ENCODE measurements around the gene VRK3. TPM values are rescaled to one million over a fixed set of nuclear protein-coding genes. Genes with fewer than 3 reads are reported as not detected.
"Not testable (repeated sequence)": the region's sequence is repeated elsewhere in the genome, so short reads cannot be mapped to it uniquely, and the experiment has no call there.

Gene VRK3
- total RNA-seq, 1 donor from 2014 or later = 27.6 TPM

DNA sequence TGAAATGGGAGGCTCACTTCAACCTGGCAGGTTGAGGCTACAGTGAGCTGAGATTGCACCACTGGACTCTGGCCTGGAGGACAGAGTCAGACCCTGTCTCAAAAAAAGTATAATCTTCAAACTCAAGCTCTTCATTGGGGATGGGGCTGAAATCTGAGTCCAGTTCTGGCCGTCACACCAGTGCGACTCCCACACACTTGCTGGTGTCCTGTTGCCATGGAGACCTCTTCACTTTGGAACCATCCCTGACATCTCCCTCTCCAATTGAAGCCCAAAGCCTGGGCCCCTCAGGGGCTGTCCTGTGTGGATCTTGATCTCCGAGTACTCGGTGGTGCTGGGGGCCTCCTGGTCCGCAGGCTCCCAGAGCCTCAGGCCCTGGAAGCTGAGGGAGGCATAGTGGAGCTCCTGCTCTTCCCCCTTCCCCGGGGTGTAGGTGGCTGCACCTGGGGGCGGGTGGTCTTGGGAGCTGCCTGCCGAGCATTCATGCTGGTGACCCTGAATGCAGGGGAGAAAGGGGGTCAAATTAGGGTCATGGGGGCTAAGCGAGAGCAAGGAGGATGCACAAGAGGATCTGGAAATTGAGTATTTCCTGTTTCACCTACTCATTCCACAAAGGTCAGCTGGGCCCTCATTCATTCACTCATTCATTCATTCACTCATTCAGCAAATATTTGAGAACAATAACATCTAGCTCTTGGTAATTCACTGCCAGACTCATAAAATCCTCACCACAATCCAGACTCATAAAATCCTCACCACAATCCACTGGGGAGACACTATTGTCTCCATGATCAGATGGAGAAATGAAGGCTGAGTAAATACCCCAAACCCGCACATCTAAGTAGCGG is 75.2 kb downstream of the VRK3 start:
- H3K9me3 ChIP-seq = no peaks in the 10 kb centered on the region
- H3K4me1 ChIP-seq = peaks cover 10 to 21% of the 10 kb centered on the region in 2 donors
- H3K36me3 ChIP-seq = no peaks in the 10 kb centered on the region
- no peak overlapping the region for H3K4me3 ChIP-seq
- DNase-seq (ENCODE audit: low spot score in 2 of 2) = no peak
- intact Hi-C loops (cut with DNase I) = no loop called here
- TF ChIP-seq, protein P1, sequence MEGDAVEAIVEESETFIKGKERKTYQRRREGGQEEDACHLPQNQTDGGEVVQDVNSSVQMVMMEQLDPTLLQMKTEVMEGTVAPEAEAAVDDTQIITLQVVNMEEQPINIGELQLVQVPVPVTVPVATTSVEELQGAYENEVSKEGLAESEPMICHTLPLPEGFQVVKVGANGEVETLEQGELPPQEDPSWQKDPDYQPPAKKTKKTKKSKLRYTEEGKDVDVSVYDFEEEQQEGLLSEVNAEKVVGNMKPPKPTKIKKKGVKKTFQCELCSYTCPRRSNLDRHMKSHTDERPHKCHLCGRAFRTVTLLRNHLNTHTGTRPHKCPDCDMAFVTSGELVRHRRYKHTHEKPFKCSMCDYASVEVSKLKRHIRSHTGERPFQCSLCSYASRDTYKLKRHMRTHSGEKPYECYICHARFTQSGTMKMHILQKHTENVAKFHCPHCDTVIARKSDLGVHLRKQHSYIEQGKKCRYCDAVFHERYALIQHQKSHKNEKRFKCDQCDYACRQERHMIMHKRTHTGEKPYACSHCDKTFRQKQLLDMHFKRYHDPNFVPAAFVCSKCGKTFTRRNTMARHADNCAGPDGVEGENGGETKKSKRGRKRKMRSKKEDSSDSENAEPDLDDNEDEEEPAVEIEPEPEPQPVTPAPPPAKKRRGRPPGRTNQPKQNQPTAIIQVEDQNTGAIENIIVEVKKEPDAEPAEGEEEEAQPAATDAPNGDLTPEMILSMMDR (IDR thresholded peaks at IDR 0.05) = no peak
- H3K27me3 ChIP-seq = no peaks in the 10 kb centered on the region
- H3K27ac ChIP-seq = no peak overlapping the region

DNA sequence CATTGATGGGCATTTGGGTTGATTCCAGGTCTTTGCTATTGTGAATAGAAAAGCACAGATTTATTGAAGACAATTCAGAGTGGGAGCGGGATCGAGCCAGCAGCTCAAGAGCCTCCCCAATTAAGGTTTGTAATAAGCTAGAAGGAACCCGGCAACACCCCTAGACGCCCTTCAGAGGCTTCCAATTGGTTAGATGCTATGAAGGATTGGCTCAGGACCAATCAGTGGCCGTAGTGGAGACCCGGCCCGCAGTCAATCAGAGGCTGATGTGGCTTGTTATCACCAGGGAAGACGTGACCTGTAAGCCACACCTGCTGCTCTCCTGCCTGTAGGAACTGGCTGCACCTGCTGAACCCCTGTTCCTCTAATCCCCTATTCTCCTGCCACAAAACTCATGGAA is 78.8 kb downstream of the VRK3 start:
- no peaks in the 10 kb centered on the region for H3K9me3 ChIP-seq
- TF ChIP-seq, protein P1 (IDR thresholded peaks at IDR 0.05) = no peak
- H3K27ac ChIP-seq = no peak overlapping the region
- H3K36me3 ChIP-seq = no peaks in the 10 kb centered on the region
- DNase-seq (ENCODE audit: low spot score in 2 of 2) = no peak
- H3K4me1 ChIP-seq = no peaks in the 10 kb centered on the region
- no peaks in the 10 kb centered on the region for H3K27me3 ChIP-seq
- no peak overlapping the region for H3K4me3 ChIP-seq
- intact Hi-C loops (cut with DNase I) = no loop called here

DNA sequence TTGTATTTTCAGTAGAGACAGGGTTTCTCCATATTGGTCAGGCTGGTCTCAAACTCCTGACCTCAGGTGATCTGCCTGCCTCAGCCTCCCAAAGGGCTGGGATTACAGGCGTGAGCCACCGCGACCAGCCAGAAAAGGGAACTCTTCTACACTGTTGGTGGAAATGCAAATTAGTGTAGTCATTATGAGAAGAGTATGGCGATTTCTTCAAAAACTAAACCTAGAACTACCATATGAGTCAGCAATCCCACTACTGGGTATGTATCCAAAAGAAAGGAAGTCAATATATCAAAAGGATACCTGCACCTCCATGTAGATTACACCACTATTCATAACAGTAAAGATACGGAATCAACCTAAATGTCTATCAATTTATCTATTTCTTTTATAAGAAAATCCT is 80.6 kb downstream of the VRK3 start:
- H3K9me3 ChIP-seq; H3K27ac ChIP-seq; H3K4me1 ChIP-seq; H3K4me3 ChIP-seq; H3K36me3 ChIP-seq; intact Hi-C loops (cut with DNase I); H3K27me3 ChIP-seq; DNase-seq (ENCODE audit: low spot score in 2 of 2): not testable (repeated sequence)

DNA sequence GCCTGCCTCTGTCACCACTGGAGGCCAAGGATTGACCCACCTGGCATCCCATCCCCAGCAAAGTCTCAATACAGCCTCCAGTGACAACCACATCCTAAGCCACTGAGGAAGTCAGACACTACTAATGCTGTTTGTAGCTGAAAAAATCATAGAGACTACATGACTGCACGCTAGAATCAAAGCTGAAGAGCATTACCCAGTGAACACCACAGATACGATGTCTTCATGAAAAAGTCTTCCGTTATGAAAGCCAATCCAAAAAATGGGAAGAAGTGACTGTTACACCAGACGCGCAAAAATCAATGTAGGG is 84.7 kb downstream of the VRK3 start:
- H3K4me1 ChIP-seq = peaks cover 0 to 3% of the 10 kb centered on the region in 2 donors
- H3K9me3 ChIP-seq = no peaks in the 10 kb centered on the region
- DNase-seq (ENCODE audit: low spot score in 2 of 2) = no peak
- TF ChIP-seq, protein P1 (IDR thresholded peaks at IDR 0.05) = no peak
- H3K27me3 ChIP-seq = no peaks in the 10 kb centered on the region
- intact Hi-C loops (cut with DNase I) = no loop called here
- no peaks in the 10 kb centered on the region for H3K36me3 ChIP-seq
- no peak overlapping the region for H3K27ac ChIP-seq
- no peak overlapping the region for H3K4me3 ChIP-seq

DNA sequence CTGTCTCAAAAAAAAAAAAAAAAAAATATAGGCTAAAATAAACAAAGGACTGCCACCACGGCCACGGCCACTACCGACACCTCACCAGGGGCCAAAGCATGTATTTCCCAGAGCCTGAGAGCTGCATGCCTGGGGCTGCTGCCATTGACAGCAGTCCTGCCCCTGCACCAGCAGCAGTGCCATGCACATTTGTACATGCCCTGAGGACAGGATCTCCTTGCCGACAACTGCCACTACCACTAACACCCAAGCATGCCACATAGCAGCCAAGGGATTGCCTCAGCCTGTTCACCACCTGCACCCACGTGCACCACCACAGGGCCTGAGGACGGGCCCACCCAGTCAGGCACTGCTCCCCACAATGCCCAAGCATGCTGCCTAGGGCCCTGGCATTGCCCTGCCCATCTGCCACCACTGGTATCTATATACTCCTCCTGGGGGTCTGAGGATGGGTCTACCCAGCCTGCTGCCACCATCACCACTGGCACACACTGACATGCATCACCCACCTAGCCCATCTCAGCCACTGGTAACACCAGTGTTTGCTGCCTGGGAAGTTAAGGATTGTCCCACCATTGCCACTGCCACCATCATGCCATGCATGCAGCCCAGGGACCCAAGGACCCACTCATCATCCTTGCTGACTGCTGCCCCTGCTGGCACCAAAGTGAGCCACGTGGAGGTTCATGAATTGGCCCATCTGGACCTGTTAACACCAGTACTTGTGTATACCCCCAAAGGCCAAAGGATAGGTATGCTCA is 85.3 kb downstream of the VRK3 start:
- Histone ChIP-seq H3K27ac (no peak overlapping the region), H3K4me1 (peaks cover 0 to 3% of the 10 kb centered on the region in 2 donors), H3K27me3 (no peaks in the 10 kb centered on the region), H3K4me3 (no peak overlapping the region), H3K9me3 (no peaks in the 10 kb centered on the region), H3K36me3 (no peaks in the 10 kb centered on the region)
- intact Hi-C loops (cut with DNase I) = no loop called here
- no peak for DNase-seq (ENCODE audit: low spot score in 2 of 2)
- TF ChIP-seq, protein P1 (IDR thresholded peaks at IDR 0.05) = no peak

DNA sequence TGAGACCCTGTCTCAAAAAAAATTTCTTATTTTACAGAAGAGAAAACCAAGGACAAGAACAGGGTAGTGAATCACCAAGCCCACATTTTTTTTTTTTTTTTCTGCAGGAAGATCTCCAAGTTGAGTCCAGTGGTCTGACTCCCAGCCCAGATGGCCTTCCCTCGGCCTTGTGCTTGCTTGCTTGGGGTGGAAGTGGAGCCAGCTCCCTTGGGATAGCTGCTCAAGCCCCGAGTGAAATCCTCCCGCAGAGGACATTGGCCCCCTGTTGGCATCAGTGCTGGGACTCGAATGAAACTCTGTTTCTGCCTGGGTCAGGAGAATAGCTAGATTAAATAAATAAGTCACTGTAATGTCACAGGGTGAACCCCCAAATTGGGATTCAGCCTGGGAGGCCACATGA is 86.5 kb downstream of the VRK3 start:
- intact Hi-C loops (cut with DNase I) = no loop called here
- H3K27ac ChIP-seq = no peak overlapping the region

More for the DNA sequence above, 86.5 kb downstream of the VRK3 start:
- Histone ChIP-seq H3K4me3 (no peak overlapping the region), H3K9me3 (no peaks in the 10 kb centered on the region), H3K4me1 (peaks cover 0 to 3% of the 10 kb centered on the region in 2 donors), H3K27me3 (no peaks in the 10 kb centered on the region), H3K36me3 (no peaks in the 10 kb centered on the region)
- DNase-seq (ENCODE audit: low spot score in 2 of 2) = no peak
- TF ChIP-seq, protein P1 (IDR thresholded peaks at IDR 0.05) = no peak
